Stimulated activated CD8-positive, alpha-beta memory T cell treated with anti-CD3 and anti-CD28 coated beads, Interleukin-15, amount 100 ng/mL, for 4 hours (primary cell): Measurements from ENCODE around the gene ITGA1.

Source experiments
- DNase-seq, 2 donors: peaks; one replicate each; pipeline ENCODE4 v3.0.0-alpha.2; 2020; ENCODE audit warnings: low read depth in 2 of 2

The ITGA1 gene

DNA sequence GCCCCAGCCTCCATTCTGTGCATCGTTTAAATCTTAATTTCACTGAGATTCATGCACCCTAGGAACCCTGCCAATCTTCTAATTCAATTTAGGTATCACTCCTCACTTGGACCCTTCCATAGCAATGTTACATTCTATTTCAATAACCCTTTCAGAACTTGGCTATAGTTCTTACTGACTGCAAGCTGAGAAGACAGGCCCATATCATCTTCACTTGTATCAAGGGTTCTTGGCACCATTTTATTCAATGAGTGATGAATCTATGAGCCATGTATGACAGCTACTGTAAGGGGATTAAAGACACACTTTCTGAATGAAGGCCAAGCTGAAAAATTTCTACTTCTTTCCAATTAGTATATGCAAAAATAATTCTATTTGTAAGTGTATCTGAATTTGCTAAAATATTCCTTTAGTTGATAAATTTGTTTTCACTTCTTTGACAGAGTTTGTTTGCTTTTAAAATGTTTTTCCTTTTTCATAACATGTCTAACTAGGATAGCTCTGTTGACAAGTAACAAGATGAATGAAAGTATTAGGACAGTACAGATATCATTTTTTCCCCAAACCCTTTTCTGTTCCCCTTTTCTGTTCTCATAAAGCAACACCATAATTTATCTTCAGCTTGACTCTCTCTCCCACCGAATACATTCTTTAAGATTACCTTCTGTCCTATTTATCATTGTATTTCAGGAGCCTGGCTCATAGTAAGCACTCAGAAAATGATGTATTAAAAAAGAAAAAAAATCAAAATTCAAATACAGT lies 211.0 kb downstream of the ITGA1 start:
- no peak for DNase-seq

DNA sequence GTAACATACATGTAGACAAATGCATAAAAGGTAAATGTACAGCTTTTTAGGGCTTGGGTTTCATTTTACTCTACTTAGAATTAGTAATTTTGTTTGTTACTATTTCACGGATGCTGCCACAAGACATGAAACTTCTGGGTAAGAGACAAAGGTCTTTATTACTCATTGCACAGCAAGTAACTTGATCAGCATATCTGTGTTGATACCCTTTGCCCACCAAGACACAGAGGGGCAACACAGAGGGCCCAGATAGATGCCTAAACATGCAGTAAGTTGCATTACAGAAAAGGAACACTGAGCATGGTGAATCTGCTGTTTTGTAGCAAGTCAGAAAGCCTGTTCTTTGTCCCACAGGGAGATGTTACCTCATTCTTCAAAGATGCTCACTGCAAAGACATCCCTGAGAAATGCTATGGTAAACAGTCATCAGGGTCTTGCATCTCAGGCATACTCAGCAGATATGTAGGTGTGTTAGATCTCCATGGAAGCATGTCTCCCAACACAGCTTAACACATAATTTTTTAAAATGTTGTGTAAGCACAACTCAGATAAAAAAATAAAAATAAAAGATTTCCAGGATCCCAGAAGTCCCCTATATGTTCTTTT lies 211.7 kb downstream of the ITGA1 start:
- no peak for DNase-seq

DNA sequence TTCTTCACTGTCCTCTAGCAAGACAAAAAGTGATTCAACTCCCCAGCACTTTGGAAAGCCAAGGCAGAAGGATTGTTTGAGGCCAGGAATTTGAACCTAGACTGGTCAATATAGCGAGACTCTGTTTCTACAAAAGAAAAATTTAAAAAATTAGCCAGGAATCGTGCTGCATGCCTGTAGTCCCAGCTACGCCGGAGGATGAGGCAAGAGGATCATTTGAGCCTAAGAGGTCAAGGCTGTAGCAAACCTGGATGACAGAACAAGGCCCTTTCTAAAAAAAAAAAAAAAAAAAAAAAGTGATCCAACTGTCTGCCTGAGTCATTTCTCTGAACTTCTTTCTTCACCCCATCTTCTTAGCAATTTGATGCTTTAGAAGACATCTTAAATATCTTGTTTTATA lies 213.8 kb downstream of the ITGA1 start:
- DNase-seq: no peak

DNA sequence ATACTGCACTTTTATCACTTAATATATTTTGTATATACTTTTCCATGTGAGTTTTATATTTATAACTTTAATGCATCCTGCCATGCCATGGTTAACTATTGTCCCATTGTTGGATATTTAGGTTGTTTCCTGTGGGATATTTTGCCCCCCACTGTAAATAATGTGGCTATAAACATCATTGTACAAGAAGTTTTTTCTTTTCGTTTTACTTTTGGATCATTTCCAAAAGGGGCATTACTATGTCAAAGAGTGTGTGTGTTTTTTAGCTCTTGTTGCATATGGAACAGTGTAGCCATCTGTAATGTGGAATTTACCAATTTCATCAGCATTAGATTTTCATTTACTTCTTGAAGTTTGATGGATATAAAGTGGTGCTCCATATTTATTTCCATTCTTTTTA lies 214.8 kb downstream of the ITGA1 start:
- no peak for DNase-seq

DNA sequence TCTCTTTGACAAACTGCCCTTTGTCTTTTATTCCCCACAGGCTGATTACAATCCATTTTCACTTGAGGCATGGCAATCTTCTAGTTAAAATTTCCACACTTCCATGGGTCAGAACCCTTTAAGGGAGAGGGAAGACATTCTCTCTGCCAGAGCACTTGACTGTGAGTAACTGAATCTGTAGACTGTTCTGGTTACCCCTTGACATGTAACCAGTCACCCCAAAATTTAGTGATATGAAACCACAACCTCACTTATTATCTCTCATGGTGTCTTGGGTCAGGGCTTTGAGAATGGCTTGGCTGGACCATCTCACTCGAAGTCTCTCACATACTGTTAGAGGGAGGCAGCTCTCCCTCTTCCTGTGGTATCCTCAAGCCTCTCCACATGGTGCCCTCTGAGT lies 215.4 kb downstream of the ITGA1 start:
- no peak for DNase-seq

DNA sequence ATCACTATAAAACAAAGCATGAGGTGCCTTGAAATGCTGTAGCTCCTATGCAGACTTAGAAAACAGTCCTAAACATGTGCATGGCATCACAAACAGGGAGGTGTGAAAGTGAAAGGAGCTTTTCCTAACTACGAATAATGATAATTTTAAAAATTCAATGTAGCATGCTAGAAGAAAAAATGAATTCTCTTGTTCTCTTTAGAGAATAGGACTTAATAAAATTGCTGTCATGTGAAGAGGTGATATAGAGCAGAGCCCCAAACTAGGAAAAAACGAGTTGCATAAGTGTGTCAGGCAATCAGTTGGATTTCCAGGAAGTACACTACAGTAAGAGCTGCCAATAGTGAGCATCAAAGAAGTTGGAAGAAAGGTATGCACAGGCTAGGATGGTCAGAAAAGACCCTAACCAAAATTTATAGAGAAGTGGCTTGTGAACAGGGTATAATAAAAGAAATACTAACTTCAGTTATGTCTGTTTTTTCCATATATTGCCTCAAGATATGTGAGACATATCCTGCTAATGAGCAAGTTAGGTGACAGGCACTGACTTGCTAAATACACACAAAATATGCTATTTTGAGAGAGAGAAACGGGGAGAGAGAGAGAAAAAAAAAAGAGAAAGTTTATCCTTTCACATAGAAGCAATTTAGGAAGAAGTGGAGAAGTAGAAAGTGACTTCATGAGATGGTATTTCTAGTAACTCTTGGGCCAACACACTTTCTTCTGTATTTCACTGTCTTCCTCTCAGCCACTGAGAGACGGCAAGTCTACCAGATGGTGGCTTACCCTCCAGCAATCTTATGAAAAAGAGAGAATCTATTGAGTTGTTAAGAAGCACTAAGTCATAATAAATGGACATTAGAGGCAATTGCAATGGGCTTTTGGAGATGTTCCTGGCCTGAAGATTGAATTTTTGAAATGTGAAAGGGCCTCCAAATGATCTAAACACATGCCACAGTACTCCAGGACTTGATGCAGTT lies 219.5 kb downstream of the ITGA1 start:
- no peak for DNase-seq

DNA sequence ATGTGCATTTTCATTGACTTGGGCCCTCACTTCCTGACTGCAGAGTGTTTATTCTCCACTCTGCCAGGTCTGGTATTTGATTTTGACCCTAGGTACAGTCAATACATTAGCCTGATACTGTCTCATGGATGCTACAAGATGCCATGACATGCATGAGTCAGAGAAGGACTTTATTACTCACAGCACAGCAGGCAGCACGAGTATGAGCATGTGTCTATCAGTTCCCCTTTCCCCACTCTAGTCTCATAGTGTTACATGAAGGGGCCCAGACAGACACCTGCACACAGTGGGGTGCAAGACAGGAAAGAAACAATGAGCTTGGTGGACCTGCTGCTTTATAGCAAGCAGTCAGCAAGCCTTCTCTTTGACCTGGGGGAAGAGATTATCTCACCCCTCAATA lies 221.0 kb downstream of the ITGA1 start:
- DNase-seq: no peak
